Measurements from ENCODE around the gene ST3GAL4.

The ST3GAL4 gene

GRCh38 chr11:126452241-126453101 is 97.0 kb downstream of the ST3GAL4 start:
- no peak for DNase-seq (ENCODE audit: low spot score)

GRCh38 chr11:126456089-126456488 is 100.6 kb downstream of the ST3GAL4 start:
- DNase-seq (ENCODE audit: low spot score): no peak

- DNase-seq (ENCODE audit: low spot score): no peak
These were observed 101.5 kb downstream of the ST3GAL4 start for GRCh38 chr11:126456783-126457542.

GRCh38 chr11:126457817-126458216 is 102.3 kb downstream of the ST3GAL4 start:
- no peak for DNase-seq (ENCODE audit: low spot score)

- no peak for DNase-seq (ENCODE audit: low spot score)
These were observed 104.3 kb downstream of the ST3GAL4 start for GRCh38 chr11:126459691-126460281.

GRCh38 chr11:126460417-126461095 is 105.1 kb downstream of the ST3GAL4 start:
- no peak for DNase-seq (ENCODE audit: low spot score)

- no peak for DNase-seq (ENCODE audit: low spot score)
These were observed 105.6 kb downstream of the ST3GAL4 start for GRCh38 chr11:126461096-126461440.

GRCh38 chr11:126461996-126462395 is 106.5 kb downstream of the ST3GAL4 start:
- DNase-seq (ENCODE audit: low spot score): no peak

GRCh38 chr11:126462422-126462821 is 106.9 kb downstream of the ST3GAL4 start:
- no peak for DNase-seq (ENCODE audit: low spot score)
